Left lung (tissue), 10 donors: ENCODE results near the gene STAMBP. TPM values are rescaled to one million over a fixed set of nuclear protein-coding genes. Genes with fewer than 3 reads are reported as not detected.

ENCODE experiments used
- ATAC-seq: fragments of 200-7000 bp; cut with Tn5 transposase; one replicate; pipeline ENCODE4 v1.9.1; 2020; ENCODE audit warnings: moderate library complexity
- DNase-seq, 4 donors: peaks; one replicate each; pipeline ENCODE4 v3.0.0-alpha.2; 2013 to 2020
- H3K27ac ChIP-seq, 2 donors: fragments of 200-600 bp; sonication (generic) in 1 of 2; one replicate each; pipeline versions ENCODE4 v1.5.0 to v1.8.0; 2020 to 2021
- H3K27me3 ChIP-seq, 2 donors: fragments of 200-600 bp; sonication (generic) in 1 of 2; one replicate each; pipeline versions ENCODE4 v1.5.0 to v1.8.0; 2020 to 2021
- H3K36me3 ChIP-seq, 2 donors: fragments of 200-600 bp; sonication (generic) in 1 of 2; one replicate each; pipeline versions ENCODE4 v1.5.0 to v1.8.0; 2020 to 2021
- H3K4me1 ChIP-seq, 2 donors: fragments of 200-600 bp; one replicate each; pipeline ENCODE4 v1.8.0; 2021
- H3K4me3 ChIP-seq, 2 donors: fragments of 200-600 bp; sonication (generic) in 1 of 2; one replicate each; pipeline versions ENCODE4 v1.5.0 to v1.8.0; 2020 to 2021; ENCODE audit warnings: mild to moderate bottlenecking in 1 of 2
- H3K9me3 ChIP-seq, 2 donors: fragments of 200-600 bp; sonication (generic) in 1 of 2; one replicate each; pipeline versions ENCODE4 v1.5.0 to v1.8.0; 2020 to 2021
- CTCF ChIP-seq, 2 donors: fragments of 200-600 bp; sonication (generic) in 1 of 2; IDR thresholded peaks; one replicate each; pipeline versions ENCODE4 v1.5.0 to v1.8.0; 2021; ENCODE audit warnings: antibody characterized with exemption in 2 of 2
- intact Hi-C, 2 donors: fragments of 100-400 bp; cut with DNase I; formaldehyde crosslinking; loops; one replicate each; pipeline versions ENCODE4 v1.11.2 to v1.14.2; 2022
- polyA plus RNA-seq, 6 donors: library from polyadenylated mRNA; unstranded; fragments of 120-200 nt; gene quantifications; one replicate each; pipeline ENCODE4 v1.2.1, GENCODE V29; 2013; ENCODE audit not compliant: insufficient read length in 6 of 6
- total RNA-seq, 2 donors: library from RNA; stranded (reverse); fragmentation: NEBNext Ultra II Directional; extraction: Animal tissue kit (Norgen Biotek cat#: 25700); gene quantifications; one replicate each; pipeline ENCODE4 v1.2.1, GENCODE V29; 2021
- donor health status: DM: no; HTN: yes; CAD: no.
- donor health status: DM: no; HTN: no; CAD: no.

The STAMBP gene
- total and polyA plus RNA-seq, 8 donors: 32.6 to 57.0 (median 51.1) TPM

- intact Hi-C loops: no loop called here
- H3K9me3 ChIP-seq: no peaks in the 10 kb centered on the region
- DNase-seq (no peak), ATAC-seq (no peak)
- peaks cover 0 to 5% of the 10 kb centered on the region in 2 donors for H3K36me3 ChIP-seq
- TF ChIP-seq CTCF (IDR thresholded peaks at IDR 0.05): peak in 1 of 2 donors; percentile 27
- H3K4me1 ChIP-seq: peaks cover 7 to 26% of the 10 kb centered on the region in 2 donors
- H3K4me3 ChIP-seq: no peak overlapping the region
- H3K27me3 ChIP-seq: no peaks in the 10 kb centered on the region
- H3K27ac ChIP-seq: no peak overlapping the region
Measured at GRCh38 chr2:73827018-73827417, 1.7 kb upstream of the STAMBP start.

- no peaks in the 10 kb centered on the region for H3K27me3 ChIP-seq
- intact Hi-C loops: no loop called here
- peak overlapping the region in 1 of 2 donors; percentile 97 for H3K27ac ChIP-seq
- H3K36me3 ChIP-seq: peaks cover 0 to 13% of the 10 kb centered on the region in 2 donors
- ATAC-seq (no peak), DNase-seq (no peak)
- H3K4me1 ChIP-seq: peaks cover 7 to 27% of the 10 kb centered on the region in 2 donors
- peak overlapping the region in 1 of 2 donors; percentile 73 for H3K4me3 ChIP-seq
- H3K9me3 ChIP-seq: no peaks in the 10 kb centered on the region
- TF ChIP-seq CTCF (IDR thresholded peaks at IDR 0.05): no peak
Measured at GRCh38 chr2:73827660-73828388, 937 bp upstream of the STAMBP start.

- no peaks in the 10 kb centered on the region for H3K9me3 ChIP-seq
- peak overlapping the region; percentile 73 to 90 for H3K4me3 ChIP-seq
- DNase-seq (no peak), ATAC-seq (no peak)
- no peaks in the 10 kb centered on the region for H3K27me3 ChIP-seq
- peaks cover 7 to 29% of the 10 kb centered on the region in 2 donors for H3K4me1 ChIP-seq
- peak overlapping the region; percentile 92 to 97 for H3K27ac ChIP-seq
- H3K36me3 ChIP-seq: peaks cover 0 to 18% of the 10 kb centered on the region in 2 donors
- intact Hi-C loops: no loop called here
- no peak for TF ChIP-seq CTCF (IDR thresholded peaks at IDR 0.05)
Measured at GRCh38 chr2:73828389-73828817, 358 bp upstream of the STAMBP start.

GRCh38 chr2:73830871-73831401 lies 2.2 kb downstream of the STAMBP start:
- intact Hi-C loops: no loop called here
- no peaks in the 10 kb centered on the region for H3K27me3 ChIP-seq
- H3K4me3 ChIP-seq: no peak overlapping the region
- H3K9me3 ChIP-seq: no peaks in the 10 kb centered on the region
- H3K36me3 ChIP-seq: peaks cover 0 to 39% of the 10 kb centered on the region in 2 donors
- ATAC-seq (no peak), DNase-seq (no peak)
- H3K4me1 ChIP-seq: peaks cover 7 to 29% of the 10 kb centered on the region in 2 donors
- peak overlapping the region in 1 of 2 donors; percentile 19 for H3K27ac ChIP-seq
- no peak for TF ChIP-seq CTCF (IDR thresholded peaks at IDR 0.05)

GRCh38 chr2:73832930-73833329 lies 4.2 kb downstream of the STAMBP start:
- H3K4me1 ChIP-seq: peaks cover 7 to 38% of the 10 kb centered on the region in 2 donors
- no peaks in the 10 kb centered on the region for H3K9me3 ChIP-seq
- no peak for TF ChIP-seq CTCF (IDR thresholded peaks at IDR 0.05)
- ATAC-seq: no peak
- no peak overlapping the region for H3K27ac ChIP-seq
- intact Hi-C loops: no loop called here
- peak in 1 of 4 donors; percentile 7 for DNase-seq
- H3K4me3 ChIP-seq: no peak overlapping the region
- peaks cover 0 to 45% of the 10 kb centered on the region in 2 donors for H3K36me3 ChIP-seq
- no peaks in the 10 kb centered on the region for H3K27me3 ChIP-seq
